GM12872 (cell line): Measurements from ENCODE around the gene VOPP1.

Experiments
- TF ChIP-seq, protein P1 (sequence below): IDR thresholded peaks from 3 replicates; pipeline ENCODE4 v1.5.1; 2011; ENCODE audit warnings: low read depth, mild to moderate bottlenecking, low read length, moderate library complexity; ENCODE audit not compliant: insufficient read depth

VOPP1 gene

DNA sequence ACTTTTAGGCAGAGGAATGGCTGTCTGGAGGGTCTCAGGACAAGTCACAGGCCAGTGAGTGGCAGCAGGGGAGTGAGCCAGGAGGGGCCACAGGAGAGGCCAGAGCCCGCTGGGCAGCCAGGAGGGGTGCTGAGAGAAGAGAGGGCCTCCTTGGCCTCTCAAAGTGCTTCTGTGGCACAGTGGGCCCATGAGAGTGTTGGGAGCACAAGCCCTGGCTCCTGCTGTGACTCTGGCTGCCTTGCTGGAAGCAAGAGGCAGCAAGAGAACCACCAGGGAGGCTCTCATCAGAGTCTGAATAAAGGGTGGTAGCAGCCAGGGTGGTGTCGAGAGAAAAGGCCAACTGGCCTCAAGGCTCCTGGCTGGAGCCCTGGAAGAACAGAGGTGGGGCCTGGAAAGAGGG is 91.1 kb downstream of the VOPP1 start:
- TF ChIP-seq, protein P1, sequence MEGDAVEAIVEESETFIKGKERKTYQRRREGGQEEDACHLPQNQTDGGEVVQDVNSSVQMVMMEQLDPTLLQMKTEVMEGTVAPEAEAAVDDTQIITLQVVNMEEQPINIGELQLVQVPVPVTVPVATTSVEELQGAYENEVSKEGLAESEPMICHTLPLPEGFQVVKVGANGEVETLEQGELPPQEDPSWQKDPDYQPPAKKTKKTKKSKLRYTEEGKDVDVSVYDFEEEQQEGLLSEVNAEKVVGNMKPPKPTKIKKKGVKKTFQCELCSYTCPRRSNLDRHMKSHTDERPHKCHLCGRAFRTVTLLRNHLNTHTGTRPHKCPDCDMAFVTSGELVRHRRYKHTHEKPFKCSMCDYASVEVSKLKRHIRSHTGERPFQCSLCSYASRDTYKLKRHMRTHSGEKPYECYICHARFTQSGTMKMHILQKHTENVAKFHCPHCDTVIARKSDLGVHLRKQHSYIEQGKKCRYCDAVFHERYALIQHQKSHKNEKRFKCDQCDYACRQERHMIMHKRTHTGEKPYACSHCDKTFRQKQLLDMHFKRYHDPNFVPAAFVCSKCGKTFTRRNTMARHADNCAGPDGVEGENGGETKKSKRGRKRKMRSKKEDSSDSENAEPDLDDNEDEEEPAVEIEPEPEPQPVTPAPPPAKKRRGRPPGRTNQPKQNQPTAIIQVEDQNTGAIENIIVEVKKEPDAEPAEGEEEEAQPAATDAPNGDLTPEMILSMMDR = no peak

DNA sequence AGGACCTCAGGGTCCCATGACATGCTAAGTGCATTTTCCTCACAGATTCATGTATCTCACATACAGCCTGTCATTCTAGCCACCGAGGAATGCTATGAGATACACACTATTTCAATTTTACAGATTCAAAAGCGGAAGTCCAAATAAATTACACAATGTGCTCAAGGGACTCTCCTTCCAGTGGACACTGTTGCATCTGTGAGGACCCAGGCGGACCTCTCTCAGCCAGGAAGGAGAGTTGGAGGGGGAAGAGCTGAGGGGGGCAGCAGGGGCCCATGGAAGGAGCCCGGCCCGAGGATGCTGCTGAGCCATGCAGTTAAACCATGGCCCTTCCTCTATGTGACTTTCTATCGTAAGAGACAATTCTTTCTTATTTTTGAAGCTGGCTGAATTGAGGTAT is 93.6 kb downstream of the VOPP1 start:
- TF ChIP-seq, protein P1 = no peak

DNA sequence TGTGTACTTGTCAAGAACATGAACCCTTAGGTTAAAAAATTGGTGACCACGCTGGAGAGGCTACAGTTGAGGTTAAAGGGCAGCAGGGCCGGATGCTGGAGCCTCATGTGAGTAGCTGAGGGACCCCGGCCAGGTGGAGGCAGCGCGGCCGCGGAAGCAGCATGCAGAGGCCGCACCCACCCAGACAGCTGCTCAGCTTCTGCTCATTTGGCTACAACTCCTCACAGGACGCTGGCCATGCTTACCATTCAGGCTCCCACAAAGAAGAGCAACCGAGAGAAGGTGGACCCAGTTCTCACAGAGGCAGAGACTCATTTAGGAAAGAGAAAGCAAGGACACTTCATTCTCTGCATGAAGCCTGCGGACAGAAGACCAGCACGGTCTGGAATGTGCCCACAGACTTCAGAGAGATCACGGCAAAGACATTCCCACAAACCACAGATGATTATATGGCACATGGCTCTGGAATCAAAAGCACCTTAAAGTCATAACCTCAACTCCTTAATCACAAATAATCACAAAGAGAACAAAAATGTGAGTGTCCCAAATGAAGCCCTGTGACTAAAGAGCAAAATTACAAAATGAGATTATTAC is 94.4 kb downstream of the VOPP1 start:
- TF ChIP-seq, protein P1 = no peak

DNA sequence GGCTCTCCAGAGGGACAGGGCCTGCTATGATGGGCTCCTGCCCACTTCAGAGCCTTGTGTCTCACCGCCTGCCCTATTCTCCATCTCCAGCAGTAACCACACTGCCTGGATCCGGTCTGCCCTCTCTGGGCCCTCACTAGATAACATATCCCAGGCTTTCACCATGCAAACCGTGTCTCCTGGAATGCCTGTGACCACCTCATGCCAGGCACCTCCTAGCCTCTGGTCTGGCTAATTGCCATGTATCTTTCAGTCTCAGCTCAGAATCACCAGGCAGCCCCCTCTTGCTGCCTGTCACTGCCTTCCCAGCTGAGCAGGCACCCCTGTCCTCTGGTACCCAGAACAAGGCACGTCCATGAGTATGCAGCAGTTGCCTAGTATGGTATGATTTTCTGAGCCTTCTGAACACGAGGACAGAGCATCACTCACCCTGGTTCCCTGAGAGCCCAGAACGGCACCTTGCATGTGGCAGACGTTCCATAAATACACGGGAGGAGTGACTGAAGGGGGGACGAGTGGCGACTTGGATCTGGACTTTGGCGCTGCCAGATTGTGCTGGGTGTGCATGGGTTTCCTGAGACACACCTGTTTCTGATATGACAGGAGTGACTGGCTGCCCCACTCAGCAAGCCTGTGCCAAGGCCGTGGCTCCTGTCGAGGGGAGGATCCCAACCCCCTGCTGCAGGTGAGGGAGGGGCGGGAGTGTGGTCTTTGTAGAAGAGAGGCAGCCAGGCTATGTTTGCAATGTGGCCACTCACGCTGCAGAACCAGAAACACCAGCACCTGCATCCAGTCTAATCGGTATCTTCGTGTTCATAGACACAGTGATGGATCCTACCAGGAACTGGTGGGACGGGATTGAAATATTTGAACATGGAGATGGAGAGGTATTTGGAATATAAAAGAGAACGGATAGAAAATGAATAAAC is 95.2 kb downstream of the VOPP1 start:
- TF ChIP-seq, protein P1 = no peak

DNA sequence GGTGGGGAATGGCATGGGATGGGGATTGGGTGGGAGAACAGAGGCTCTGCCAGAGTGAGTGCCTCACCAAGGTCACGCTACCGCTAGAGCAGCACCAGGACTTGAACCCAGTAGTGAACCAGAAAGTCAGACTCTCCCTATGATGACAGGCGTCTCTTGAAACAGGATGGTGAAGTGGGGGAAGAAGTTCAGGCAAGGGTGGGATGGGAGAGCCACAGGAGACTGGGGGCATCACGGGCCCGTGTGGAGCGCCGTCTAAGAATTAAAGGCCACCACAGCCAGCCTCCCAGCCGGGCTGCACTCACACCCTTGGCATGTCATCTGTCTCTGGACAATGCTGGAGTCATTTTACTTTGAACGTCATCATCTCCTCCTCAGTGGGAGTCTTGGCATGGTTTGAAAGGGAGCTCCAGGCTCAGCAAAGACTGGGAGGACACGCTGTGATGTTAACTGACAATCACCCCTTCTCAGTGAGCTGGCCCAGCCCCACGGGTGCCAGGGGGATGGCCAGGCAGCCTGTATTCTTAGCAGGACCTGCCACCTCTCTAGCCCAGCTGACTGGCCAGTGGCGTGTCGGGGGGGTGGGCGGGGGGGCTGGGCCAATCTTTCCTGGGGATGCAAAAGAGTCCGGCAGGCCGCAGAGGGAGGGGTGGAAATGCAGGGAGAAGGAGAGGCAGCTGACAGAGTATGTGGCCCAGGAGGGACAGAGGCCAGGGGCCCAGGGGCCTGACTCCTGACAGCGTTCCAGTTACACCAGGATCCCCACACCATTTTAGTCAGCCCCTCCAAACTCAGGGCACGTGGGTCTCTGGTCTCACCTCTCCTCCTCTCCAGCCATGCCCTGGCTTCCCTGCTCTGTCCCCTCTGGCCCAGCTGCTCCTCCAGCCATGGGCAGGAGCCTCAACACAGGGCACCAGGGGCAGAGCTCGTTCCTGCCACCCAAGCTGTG is 96.2 kb downstream of the VOPP1 start:
- TF ChIP-seq, protein P1 = no peak

DNA sequence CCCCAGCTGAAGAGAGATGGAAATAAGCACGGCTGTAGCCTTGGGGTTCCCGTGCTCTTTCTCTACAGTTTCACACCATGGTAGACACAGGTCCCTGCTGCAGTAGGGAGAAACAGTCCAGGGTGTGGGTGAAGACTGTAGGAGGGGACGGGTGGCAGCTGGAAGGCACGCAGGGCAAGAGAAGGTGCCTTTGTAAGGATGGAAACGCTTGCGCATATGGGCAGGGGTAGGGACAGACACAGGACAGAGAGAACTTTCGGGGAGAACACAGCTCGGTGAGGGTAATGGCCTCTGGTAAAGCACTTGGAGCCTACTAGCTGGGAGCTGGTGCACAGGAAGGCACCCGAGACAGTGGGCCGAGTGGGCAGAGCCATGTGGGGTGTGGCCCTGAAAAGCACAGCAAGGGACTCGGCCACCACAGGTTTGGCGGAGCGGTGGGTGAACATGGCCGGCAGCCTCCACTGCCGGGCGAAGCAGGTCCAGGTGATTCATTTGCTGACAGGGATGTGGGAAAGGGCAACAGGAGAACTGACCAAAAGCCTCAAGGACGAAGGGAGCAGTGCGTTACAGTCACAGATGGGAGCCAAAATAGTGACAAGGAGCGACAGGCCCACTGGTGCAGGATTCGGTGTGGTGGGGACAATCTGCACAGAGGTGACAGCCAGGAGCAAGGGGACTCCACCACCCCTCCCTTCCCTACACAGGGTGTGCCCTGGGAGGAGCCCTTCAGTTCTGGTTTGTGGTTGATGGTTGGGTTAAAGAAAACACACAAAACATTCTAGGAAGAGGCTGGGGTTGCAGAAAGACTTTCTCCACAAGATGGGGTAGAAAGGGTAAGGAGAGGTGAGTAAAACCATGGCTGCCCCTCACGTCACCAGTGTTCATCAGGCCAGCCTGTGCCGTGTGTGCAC is 97.1 kb downstream of the VOPP1 start:
- TF ChIP-seq, protein P1 = no peak
